ENCODE data around the gene FCMR. TPM values are rescaled to one million over a fixed set of nuclear protein-coding genes. Genes with fewer than 3 reads are reported as not detected.

Gene FCMR
- total RNA-seq, 4 donors from 2014 or later = 1.8 to 3.1 (median 2.6) TPM

DNA sequence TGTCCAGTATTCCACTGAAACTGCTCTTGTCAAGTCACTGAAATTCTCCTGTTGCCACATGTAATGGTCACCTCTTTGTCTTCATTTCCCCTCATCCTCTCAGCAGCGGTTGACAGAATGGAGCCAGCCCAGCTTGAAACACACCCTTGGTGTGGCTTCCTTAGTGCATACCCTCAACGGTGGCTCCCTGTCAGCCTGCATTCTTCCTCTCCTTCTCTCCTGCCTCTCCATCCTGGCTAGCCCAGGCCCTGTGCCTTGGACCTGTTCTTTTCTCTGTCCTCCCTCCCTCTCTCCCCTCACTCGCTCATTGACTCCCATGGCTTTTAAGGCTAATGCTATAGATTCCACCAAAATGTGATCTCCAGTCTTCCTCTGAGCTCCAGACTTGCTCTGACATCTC lies 3.7 kb downstream of the FCMR start:
- WGBS, 2 donors = 75 to 82% methylated on average over 3 of the region's 3 CpGs
- Histone ChIP-seq H3K27me3 (no peaks in the 10 kb centered on the region), H3K27ac (no peak overlapping the region), H3K4me3 (peak overlapping the region in 1 of 4 donors; percentile 16), H3K36me3 (no peaks in the 10 kb centered on the region), H3K9me3 (no peaks in the 10 kb centered on the region), H3K4me1 (peaks cover 0 to 9% (median 0%) of the 10 kb centered on the region in 4 donors)
- no peak for DNase-seq (ENCODE audit: low spot score in 2 of 2)
- TF ChIP-seq POLR2A (IDR thresholded peaks at IDR 0.05) (no peak), EP300 (IDR thresholded peaks at IDR 0.05) (no peak)
- TF ChIP-seq, protein P1, sequence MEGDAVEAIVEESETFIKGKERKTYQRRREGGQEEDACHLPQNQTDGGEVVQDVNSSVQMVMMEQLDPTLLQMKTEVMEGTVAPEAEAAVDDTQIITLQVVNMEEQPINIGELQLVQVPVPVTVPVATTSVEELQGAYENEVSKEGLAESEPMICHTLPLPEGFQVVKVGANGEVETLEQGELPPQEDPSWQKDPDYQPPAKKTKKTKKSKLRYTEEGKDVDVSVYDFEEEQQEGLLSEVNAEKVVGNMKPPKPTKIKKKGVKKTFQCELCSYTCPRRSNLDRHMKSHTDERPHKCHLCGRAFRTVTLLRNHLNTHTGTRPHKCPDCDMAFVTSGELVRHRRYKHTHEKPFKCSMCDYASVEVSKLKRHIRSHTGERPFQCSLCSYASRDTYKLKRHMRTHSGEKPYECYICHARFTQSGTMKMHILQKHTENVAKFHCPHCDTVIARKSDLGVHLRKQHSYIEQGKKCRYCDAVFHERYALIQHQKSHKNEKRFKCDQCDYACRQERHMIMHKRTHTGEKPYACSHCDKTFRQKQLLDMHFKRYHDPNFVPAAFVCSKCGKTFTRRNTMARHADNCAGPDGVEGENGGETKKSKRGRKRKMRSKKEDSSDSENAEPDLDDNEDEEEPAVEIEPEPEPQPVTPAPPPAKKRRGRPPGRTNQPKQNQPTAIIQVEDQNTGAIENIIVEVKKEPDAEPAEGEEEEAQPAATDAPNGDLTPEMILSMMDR (IDR thresholded peaks at IDR 0.05) = no peak

DNA sequence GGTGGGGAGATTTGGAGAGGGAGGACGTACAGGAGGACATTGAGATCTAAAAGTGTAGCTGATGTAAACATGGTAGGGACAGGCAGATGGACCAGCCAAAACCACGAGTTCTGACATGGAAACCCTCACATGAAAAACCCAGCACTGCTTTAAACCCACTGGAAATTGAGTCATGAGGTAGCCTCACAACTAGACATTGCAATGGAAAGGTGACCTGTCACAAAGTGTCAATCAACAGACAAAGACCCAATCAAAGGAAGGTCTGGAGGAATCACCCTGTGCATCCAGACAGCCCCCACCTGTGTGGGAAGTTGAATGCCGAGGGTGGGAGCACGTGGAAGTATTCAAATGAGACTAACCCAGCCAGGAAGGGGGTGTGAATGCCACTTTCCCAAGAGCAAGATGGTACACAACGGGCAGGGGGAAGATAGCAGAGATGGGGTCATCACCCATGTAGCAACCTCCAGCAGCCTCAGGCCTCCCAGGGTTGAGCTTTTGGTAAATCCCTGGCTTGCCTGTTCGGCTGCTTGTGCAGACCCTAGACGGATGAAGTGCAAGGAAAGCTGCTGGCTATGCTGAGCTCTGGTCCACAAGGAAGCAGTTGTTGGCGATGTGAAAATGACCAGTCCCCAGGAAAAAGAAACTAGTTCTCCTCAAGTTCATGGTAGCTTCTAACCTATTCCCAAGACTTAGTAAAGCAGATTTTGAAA lies 5.6 kb downstream of the FCMR start:
- no peaks in the 10 kb centered on the region for H3K27me3 ChIP-seq
- peaks cover 0 to 7% (median 3%) of the 10 kb centered on the region in 4 donors for H3K4me1 ChIP-seq
- 70 to 76% methylated on average over 8 of the region's 8 CpGs for WGBS, 2 donors
- no peaks in the 10 kb centered on the region for H3K9me3 ChIP-seq
- H3K36me3 ChIP-seq = no peaks in the 10 kb centered on the region
- TF ChIP-seq, protein P1 (IDR thresholded peaks at IDR 0.05) = no peak
- TF ChIP-seq EP300 (IDR thresholded peaks at IDR 0.05) = no peak
- TF ChIP-seq POLR2A (IDR thresholded peaks at IDR 0.05) = no peak
- H3K27ac ChIP-seq = no peak overlapping the region
- DNase-seq (ENCODE audit: low spot score in 2 of 2) = no peak
- H3K4me3 ChIP-seq = no peak overlapping the region

DNA sequence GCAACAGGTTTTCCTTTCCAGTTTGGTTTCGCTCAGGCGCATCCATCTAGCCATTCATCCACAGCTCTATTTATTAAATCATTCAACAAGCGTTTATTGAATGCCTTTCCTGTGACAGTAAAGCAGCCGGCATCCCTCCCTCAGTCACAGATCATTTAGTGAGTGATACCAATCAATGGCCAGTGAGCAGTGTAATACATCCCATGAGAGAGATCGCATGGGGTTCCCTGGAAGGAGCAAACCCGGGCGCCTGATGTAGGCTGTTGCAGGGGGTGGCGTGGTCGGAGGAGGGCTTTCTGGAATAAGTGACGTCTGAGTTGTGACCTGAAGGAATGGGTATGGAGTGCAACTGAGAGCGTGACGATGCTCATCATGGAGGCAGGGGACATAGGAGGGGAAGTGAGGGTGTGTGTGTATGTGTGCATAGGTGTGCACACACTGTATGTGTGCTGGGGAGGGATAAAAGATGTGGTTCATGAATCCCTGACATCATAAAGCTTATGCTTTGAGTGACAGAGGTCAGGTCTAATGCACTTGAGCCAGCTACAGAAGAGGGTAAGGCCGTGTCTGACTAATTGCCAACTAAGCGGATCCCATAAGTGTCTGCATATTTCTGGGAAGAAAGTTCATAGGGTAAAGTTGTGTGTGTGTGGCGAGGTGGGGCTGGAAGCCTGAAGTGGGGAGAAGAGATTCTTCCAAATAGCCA lies 6.6 kb downstream of the FCMR start:
- 80 to 81% methylated on average over 15 of the region's 15 CpGs for WGBS, 2 donors
- DNase-seq (ENCODE audit: low spot score in 2 of 2) = no peak
- Histone ChIP-seq H3K9me3 (no peaks in the 10 kb centered on the region), H3K4me3 (no peak overlapping the region), H3K27me3 (peaks cover 0 to 4% of the 10 kb centered on the region in 2 donors), H3K27ac (no peak overlapping the region), H3K4me1 (peaks cover 0 to 8% (median 3%) of the 10 kb centered on the region in 4 donors), H3K36me3 (no peaks in the 10 kb centered on the region)
- TF ChIP-seq, protein P1 (IDR thresholded peaks at IDR 0.05) = no peak
- TF ChIP-seq EP300 (IDR thresholded peaks at IDR 0.05) (no peak), POLR2A (IDR thresholded peaks at IDR 0.05) (no peak)

DNA sequence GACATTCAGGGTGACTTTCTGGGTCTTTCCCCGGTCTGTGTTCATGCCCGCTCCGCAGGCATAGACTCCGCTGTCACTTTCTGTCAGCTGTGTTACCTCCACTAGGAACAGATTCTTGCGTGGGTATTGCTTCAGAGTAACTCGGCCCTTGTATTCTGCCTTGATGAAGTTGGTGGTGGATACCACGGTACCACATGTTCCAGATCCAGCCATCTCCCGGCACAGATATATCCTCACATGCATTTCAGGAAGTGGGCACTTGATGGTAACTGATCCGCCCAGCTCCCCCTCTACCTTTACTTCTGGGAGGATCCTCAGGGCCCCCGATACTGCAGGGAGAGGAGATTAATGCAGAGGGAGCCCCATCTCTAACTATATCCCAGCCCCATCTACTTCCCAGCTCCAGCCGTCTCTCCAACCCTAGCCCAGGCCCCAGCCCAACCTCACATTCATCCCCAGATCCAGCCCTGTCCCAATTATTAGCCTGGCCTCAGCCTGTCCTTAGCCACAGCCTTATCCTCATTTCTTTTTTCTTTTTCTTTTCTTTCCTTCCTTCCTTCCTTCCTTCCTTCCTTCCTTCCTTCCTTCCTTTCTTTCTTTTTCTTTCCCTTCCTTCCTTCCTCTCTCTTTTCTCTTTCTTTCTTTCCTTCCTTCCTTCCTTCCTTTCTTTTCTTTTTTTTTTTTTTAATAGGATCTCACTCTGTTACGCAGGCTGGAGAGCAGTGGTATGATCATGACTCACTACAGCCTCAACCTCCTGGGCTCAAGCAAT lies 7.8 kb downstream of the FCMR start:
- H3K27me3 ChIP-seq = peaks cover 0 to 16% of the 10 kb centered on the region in 2 donors
- peaks cover 0 to 18% (median 15%) of the 10 kb centered on the region in 4 donors for H3K4me1 ChIP-seq
- no peak for DNase-seq (ENCODE audit: low spot score in 2 of 2)
- no peak overlapping the region for H3K4me3 ChIP-seq
- WGBS, 2 donors = 83 to 90% methylated on average over 12 of the region's 12 CpGs
- no peak overlapping the region for H3K27ac ChIP-seq
- TF ChIP-seq POLR2A (IDR thresholded peaks at IDR 0.05) (no peak), EP300 (IDR thresholded peaks at IDR 0.05) (no peak)
- TF ChIP-seq, protein P1 (IDR thresholded peaks at IDR 0.05) = no peak
- no peaks in the 10 kb centered on the region for H3K36me3 ChIP-seq
- H3K9me3 ChIP-seq = no peaks in the 10 kb centered on the region

Measured in tibial nerve (tissue), 4 donors.